ENCODE data around the gene PILRB.

PILRB gene

GRCh38 chr7:100394077-100394476, 36.2 kb downstream of the PILRB start:
- Histone ChIP-seq H3K4me1 (no peaks in the 10 kb centered on the region), H3K36me3 (replicated peaks) (no peaks in the 10 kb centered on the region), H3K27me3 (ENCODE audit: low read depth) (no peaks in the 10 kb centered on the region), H3K4me3 (no peak overlapping the region), H3K9me3 (no peaks in the 10 kb centered on the region)
- in situ Hi-C loops (cut with MboI; ENCODE audit: low sequenced_read_pairs): no loop called here
- DNase-seq (ENCODE audit: low spot score in 2 of 2): no peak

GRCh38 chr7:100396421-100396982, 38.6 kb downstream of the PILRB start:
- no peak for DNase-seq (ENCODE audit: low spot score in 2 of 2)
- Histone ChIP-seq H3K36me3 (replicated peaks) (no peaks in the 10 kb centered on the region), H3K4me3 (no peak overlapping the region), H3K9me3 (no peaks in the 10 kb centered on the region), H3K27me3 (ENCODE audit: low read depth) (no peaks in the 10 kb centered on the region), H3K4me1 (no peaks in the 10 kb centered on the region)
- in situ Hi-C loops (cut with MboI; ENCODE audit: low sequenced_read_pairs): no loop called here

DNA sequence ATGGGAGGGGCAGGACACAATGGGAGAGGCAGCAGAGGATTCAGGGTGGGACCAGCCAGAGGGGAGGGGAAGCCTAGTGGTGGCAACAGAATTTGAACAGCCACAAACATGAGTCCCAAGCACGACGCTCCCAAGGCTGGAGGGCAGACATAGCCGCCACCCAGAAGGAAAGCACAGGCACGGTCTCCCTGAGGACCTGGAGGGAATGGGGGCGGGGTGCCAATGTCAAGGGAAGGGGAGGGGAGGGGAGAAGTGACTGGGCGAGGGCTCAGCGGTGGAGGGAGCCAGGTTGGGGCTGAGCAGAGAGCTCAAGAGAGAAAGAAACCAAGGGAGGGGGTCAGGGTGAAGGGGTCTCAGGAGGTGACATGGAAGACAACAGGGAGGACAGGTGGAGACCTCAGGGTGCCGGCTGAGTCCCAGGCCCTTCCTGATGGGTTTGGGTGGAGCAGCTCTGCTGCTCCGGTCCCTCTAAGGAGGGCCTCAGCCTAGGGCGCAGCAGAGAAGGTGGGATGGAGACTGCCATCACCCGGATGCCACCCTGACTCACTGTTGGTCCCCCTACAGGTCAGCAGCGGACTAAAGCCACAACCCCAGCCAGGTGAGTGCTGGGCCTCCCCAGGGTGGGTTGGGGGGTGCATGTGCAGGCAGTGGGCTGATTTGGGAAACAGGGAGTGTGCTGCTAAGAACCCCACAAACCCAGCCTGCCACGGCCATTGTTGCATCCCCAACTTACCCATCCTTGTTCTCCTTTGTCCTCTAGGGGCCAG, 39.6 kb downstream of the PILRB start:
- in situ Hi-C loops (cut with MboI; ENCODE audit: low sequenced_read_pairs): no loop called here
- no peaks in the 10 kb centered on the region for H3K4me1 ChIP-seq
- DNase-seq (ENCODE audit: low spot score in 2 of 2): peak in 1 of 2 experiments; percentile 18

DNA sequence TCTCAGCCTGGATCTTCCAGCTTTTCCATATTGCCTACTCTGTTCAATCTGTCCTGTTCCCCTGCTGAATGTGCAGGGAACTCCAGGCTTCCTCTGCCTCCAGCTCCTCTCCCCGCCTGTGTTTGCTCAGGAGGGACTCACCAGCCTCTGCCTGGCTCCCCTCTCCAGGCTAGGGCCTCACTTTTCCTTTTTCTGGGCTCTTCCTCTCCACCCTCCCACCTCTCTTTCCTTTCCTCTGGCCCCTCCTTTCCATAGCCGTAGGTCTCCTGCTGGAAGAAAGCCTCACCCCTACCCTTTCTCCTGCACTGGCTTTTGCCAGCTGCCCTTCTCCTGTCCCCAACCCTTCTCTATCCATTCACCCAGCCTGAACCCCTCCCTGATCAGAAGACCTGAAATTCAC, 40.3 kb downstream of the PILRB start:
- H3K27me3 ChIP-seq (ENCODE audit: low read depth): no peaks in the 10 kb centered on the region
- in situ Hi-C loops (cut with MboI; ENCODE audit: low sequenced_read_pairs): no loop called here
- H3K4me3 ChIP-seq: no peak overlapping the region
- no peaks in the 10 kb centered on the region for H3K9me3 ChIP-seq
- DNase-seq (ENCODE audit: low spot score in 2 of 2): no peak
- no peaks in the 10 kb centered on the region for H3K36me3 ChIP-seq (replicated peaks)
- no peaks in the 10 kb centered on the region for H3K4me1 ChIP-seq

More for the DNA sequence above, 39.6 kb downstream of the PILRB start:
- Histone ChIP-seq H3K27me3 (ENCODE audit: low read depth) (no peaks in the 10 kb centered on the region), H3K36me3 (replicated peaks) (no peaks in the 10 kb centered on the region), H3K4me3 (no peak overlapping the region), H3K9me3 (no peaks in the 10 kb centered on the region)

DNA sequence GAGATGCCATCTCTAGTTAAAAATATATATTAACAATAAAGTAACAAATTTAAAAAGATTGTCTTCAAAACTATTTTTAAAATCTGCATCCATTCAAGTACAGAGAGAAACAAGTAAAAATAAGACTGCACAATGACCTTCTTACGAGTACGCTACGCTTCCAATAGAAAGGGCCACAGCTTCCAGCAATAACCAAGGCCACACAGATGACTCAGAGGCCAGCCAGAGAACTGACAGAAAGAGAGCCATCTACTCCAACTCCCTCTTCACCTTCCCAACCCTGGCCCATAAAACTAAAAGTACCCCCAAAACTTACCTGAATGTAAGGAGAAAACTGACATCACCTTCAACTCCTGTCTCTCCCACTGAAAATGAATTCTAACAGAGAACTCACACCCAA, 42.1 kb downstream of the PILRB start:
- no peak for DNase-seq (ENCODE audit: low spot score in 2 of 2)
- Histone ChIP-seq H3K4me3 (no peak overlapping the region), H3K36me3 (replicated peaks) (no peaks in the 10 kb centered on the region), H3K4me1 (no peaks in the 10 kb centered on the region), H3K9me3 (no peaks in the 10 kb centered on the region), H3K27me3 (ENCODE audit: low read depth) (peaks cover 4% of the 10 kb centered on the region; the same call in 1 of the 2 replicates)
- in situ Hi-C loops (cut with MboI; ENCODE audit: low sequenced_read_pairs): no loop called here

DNA sequence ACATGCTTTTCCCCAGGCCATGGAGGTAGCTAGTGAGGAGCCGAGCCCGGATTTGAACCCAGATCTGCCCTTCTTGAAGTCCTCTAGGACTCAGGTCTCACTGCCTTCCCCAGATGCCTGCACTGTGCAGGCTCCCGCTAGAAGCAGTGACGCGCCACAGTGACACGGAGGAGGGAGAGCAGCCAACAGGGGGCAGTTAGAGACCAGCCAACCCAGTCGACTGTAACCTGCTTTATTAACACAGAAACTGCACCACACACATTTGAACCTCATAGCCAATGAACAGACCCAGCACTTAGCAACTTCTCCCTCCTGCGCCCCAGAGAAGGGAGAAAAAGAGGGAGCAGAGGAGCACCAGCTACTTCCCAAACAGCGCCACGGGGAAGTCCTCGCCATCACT, 42.7 kb downstream of the PILRB start:
- Histone ChIP-seq H3K27me3 (ENCODE audit: low read depth) (peaks cover 4% of the 10 kb centered on the region; the same call in 1 of the 2 replicates), H3K4me3 (no peak overlapping the region), H3K9me3 (no peaks in the 10 kb centered on the region), H3K4me1 (no peaks in the 10 kb centered on the region), H3K36me3 (replicated peaks) (no peaks in the 10 kb centered on the region)
- DNase-seq (ENCODE audit: low spot score in 2 of 2): peak in 1 of 2 experiments; percentile 50
- in situ Hi-C loops (cut with MboI; ENCODE audit: low sequenced_read_pairs): no loop called here

DNA sequence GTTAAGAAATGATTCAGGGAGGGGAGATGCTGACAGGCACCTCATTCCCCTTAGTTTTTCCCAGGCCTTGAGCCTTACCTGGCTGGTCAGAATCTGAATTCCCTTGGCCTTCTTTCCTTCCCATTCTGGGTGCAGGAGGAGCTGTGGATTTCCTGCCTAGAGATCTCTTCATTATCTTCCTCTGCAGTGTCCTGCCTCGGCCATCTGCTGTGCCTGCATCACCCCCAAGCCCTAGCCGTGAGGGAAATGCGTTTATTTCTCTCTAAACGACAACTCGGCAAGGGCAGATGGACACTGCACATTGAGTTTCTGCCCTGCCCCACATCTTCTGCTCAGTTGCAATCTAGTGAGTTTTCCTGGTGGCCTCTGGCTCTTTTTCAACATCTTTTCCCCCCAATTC, 43.9 kb downstream of the PILRB start:
- in situ Hi-C loops (cut with MboI; ENCODE audit: low sequenced_read_pairs): no loop called here
- H3K9me3 ChIP-seq: no peaks in the 10 kb centered on the region
- H3K36me3 ChIP-seq (replicated peaks): no peaks in the 10 kb centered on the region
- H3K27me3 ChIP-seq (ENCODE audit: low read depth): peaks cover 13% of the 10 kb centered on the region; the same call in 1 of the 2 replicates
- H3K4me3 ChIP-seq: no peak overlapping the region
- no peak for DNase-seq (ENCODE audit: low spot score in 2 of 2)
- H3K4me1 ChIP-seq: no peaks in the 10 kb centered on the region

DNA sequence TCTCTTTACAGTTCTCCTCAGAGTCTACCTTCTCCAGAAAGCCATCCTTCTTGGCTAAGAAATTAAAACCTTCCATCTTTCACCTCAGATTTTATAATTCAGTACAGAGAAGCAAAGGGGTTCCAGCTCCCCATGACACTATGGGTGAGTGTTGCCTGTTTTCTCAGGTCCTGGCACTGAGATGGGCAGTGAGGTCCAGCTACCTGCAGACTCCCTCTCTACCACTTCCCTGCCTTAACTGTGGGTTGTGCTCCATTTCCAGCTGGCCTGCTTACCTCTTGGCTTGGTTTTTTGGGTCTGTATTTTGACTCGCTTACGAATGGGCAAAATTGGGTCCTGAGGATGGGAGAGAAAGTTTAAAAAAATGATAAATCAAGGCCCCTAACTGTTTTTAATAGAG, 44.3 kb downstream of the PILRB start:
- Histone ChIP-seq H3K27me3 (ENCODE audit: low read depth) (peaks cover 13% of the 10 kb centered on the region; the same call in 1 of the 2 replicates), H3K36me3 (replicated peaks) (no peaks in the 10 kb centered on the region), H3K9me3 (no peaks in the 10 kb centered on the region), H3K4me3 (no peak overlapping the region), H3K4me1 (no peaks in the 10 kb centered on the region)
- in situ Hi-C loops (cut with MboI; ENCODE audit: low sequenced_read_pairs): no loop called here
- no peak for DNase-seq (ENCODE audit: low spot score in 2 of 2)

DNA sequence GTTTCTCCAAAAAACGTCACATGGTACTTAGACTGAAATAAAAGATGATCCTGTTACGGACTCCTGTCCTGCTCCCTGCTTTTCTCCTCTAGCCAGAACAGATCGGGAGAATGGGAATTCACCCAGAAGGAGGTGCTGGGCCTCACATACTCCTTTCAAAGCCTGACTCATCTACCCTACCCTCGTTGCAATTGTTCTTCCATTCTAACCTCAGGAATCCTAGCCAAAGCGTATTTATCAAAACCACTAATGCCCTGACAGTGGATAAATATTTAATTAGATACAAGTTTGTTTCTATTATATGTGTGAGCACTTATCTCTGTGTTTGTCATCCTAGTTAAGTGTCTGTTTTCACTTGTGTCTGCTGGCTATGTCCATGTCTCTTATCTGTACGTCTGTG, 48.9 kb downstream of the PILRB start:
- H3K4me1 ChIP-seq: no peaks in the 10 kb centered on the region
- H3K9me3 ChIP-seq: no peaks in the 10 kb centered on the region
- peaks cover 17% of the 10 kb centered on the region; the same call in 1 of the 2 replicates for H3K27me3 ChIP-seq (ENCODE audit: low read depth)
- in situ Hi-C loops (cut with MboI; ENCODE audit: low sequenced_read_pairs): loop anchor here (5.0 kb wide), 1 partner anchor 49 kb away; the partner anchor contains the start of gene PILRB
- DNase-seq (ENCODE audit: low spot score in 2 of 2): no peak
- no peaks in the 10 kb centered on the region for H3K36me3 ChIP-seq (replicated peaks)
- no peak overlapping the region for H3K4me3 ChIP-seq

DNA sequence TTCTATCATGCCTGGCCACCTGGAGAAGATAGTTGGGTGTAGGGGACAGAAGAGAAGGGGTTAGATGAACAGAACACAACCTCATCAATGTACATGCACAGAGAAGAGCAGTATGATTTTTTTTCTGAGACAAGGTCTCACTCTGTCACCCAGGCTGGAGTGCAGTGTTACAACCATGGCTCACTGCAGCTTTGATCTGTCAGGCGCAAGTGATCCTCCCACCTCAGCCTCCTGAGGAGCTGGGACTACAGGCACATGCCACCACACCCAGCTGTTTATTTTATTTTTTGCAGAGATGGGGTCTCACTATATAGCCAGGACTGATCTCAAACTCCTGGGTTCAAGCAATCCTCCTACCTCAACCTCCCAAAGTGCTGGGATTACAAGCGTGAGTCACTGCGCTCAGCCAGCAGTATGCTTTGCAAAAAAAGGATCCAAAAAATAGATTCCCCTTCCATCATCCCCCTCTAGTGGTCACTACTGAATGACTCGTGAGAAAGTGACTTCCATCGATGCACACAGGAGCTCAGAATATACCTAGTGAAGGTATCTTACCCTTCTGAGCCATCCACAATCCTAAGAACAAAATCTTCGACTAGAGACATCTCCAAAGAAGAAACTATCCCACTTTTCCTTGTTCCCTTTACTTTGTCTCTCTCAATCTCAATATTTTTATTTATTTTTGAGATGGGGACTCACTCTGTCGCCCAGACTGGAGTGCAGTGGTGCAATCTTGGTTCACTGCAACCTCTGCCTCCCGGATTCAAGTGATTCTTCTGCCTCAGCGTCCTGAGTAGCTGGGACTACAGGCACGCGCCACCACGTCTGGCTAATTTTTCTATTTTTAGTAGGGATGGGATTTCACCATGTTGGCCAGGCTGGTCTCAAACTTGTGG, 49.6 kb downstream of the PILRB start:
- no peaks in the 10 kb centered on the region for H3K9me3 ChIP-seq
- H3K4me1 ChIP-seq: no peaks in the 10 kb centered on the region
- DNase-seq (ENCODE audit: low spot score in 2 of 2): peak; percentile 57 to 61

GRCh38 chr7:100411101-100411500, 53.2 kb downstream of the PILRB start:
- H3K27me3 ChIP-seq (ENCODE audit: low read depth): peaks cover 11% of the 10 kb centered on the region; the same call in 1 of the 2 replicates

More for the DNA sequence above, 49.6 kb downstream of the PILRB start:
- in situ Hi-C loops (cut with MboI; ENCODE audit: low sequenced_read_pairs): loop anchor here (5.0 kb wide), 1 partner anchor 50 kb away; the partner anchor contains the start of gene PILRB
- Histone ChIP-seq H3K27me3 (ENCODE audit: low read depth) (peaks cover 19% of the 10 kb centered on the region; the same call in 1 of the 2 replicates), H3K4me3 (no peak overlapping the region), H3K36me3 (replicated peaks) (no peaks in the 10 kb centered on the region)

DNA sequence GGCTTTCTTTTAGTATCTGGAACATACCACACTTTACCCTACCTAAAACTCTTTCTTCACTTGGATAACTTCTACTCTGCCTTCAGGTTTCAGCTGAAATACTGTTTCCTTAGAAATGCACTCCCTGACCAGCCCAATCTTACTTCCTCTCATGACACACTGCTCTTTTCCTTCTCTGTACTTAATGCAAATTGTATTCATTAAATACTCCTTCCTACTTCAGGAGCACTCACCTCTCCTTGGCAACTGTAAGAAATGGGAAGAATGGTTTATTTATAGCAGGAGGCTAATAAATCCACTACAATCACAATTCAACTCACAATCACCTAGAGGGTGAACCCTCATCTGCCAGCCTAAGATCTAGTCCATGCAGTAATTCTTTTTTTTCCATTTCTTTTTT, 55.4 kb downstream of the PILRB start:
- DNase-seq (ENCODE audit: low spot score in 2 of 2): no peak
- in situ Hi-C loops (cut with MboI; ENCODE audit: low sequenced_read_pairs): no loop called here
- Histone ChIP-seq H3K4me3 (no peak overlapping the region), H3K27me3 (ENCODE audit: low read depth) (peaks cover 6% of the 10 kb centered on the region; the same call in 1 of the 2 replicates), H3K4me1 (no peaks in the 10 kb centered on the region), H3K36me3 (replicated peaks) (no peaks in the 10 kb centered on the region), H3K9me3 (no peaks in the 10 kb centered on the region)

More at GRCh38 chr7:100411101-100411500, 53.2 kb downstream of the PILRB start:
- H3K36me3 ChIP-seq (replicated peaks): no peaks in the 10 kb centered on the region
- no peak overlapping the region for H3K4me3 ChIP-seq
- H3K9me3 ChIP-seq: no peaks in the 10 kb centered on the region
- in situ Hi-C loops (cut with MboI; ENCODE audit: low sequenced_read_pairs): no loop called here
- no peak for DNase-seq (ENCODE audit: low spot score in 2 of 2)
- H3K4me1 ChIP-seq: no peaks in the 10 kb centered on the region

- peaks cover 6% of the 10 kb centered on the region; the same call in 1 of the 2 replicates for H3K27me3 ChIP-seq (ENCODE audit: low read depth)
- H3K36me3 ChIP-seq (replicated peaks): no peaks in the 10 kb centered on the region
- H3K4me3 ChIP-seq: no peak overlapping the region
- no peaks in the 10 kb centered on the region for H3K9me3 ChIP-seq
- H3K4me1 ChIP-seq: no peaks in the 10 kb centered on the region
- in situ Hi-C loops (cut with MboI; ENCODE audit: low sequenced_read_pairs): no loop called here
- no peak for DNase-seq (ENCODE audit: low spot score in 2 of 2)
Measured at GRCh38 chr7:100413889-100414288, 56.0 kb downstream of the PILRB start.
